Left ventricle myocardium inferior (tissue), 1 donor: ENCODE results near the gene RAX2. TPM values are rescaled to one million over a fixed set of nuclear protein-coding genes. Genes with fewer than 3 reads are reported as not detected.

Experiments used
- DNase-seq: peaks from one replicate; pipeline ENCODE4 v3.0.0-alpha.2; 2020
- H3K27ac ChIP-seq: fragments of 200-600 bp; replicated peaks from 2 replicates; pipeline ENCODE4 v1.8.0; 2021
- H3K27me3 ChIP-seq: fragments of 200-600 bp; 2 replicates; pipeline ENCODE4 v1.8.0; 2021; ENCODE audit warnings: low read depth
- H3K36me3 ChIP-seq: fragments of 200-600 bp; 2 replicates; pipeline ENCODE4 v1.8.0; 2021
- H3K4me1 ChIP-seq: fragments of 200-600 bp; 2 replicates; pipeline ENCODE4 v1.8.0; 2021
- H3K4me3 ChIP-seq: fragments of 200-600 bp; 2 replicates; pipeline ENCODE4 v1.8.0; 2021; ENCODE audit warnings: mild to moderate bottlenecking, moderate library complexity
- H3K9me3 ChIP-seq: fragments of 200-600 bp; replicated peaks from 2 replicates; pipeline ENCODE4 v1.8.0; 2021
- CTCF ChIP-seq: fragments of 200-600 bp; IDR thresholded peaks from 2 replicates; pipeline ENCODE4 v1.8.0; 2021; ENCODE audit warnings: antibody characterized with exemption, mild to moderate bottlenecking, borderline replicate concordance
- intact Hi-C: fragments of 100-400 bp; cut with micrococcal nuclease; formaldehyde crosslinking; loops from one replicate; pipeline ENCODE4 v1.11.0; 2022
- total RNA-seq: library from RNA; stranded (reverse); fragmentation: NEBNext Ultra II Directional; extraction: Animal tissue kit (Norgen Biotek cat#: 25700); gene quantifications from one replicate; pipeline ENCODE4 v1.2.1, GENCODE V29; 2021
- donor health status: DM: no; HTN: yes; CAD: no; lungs with severe emphysema.

Gene RAX2
- total RNA-seq, 1 donor from 2014 or later, result not detected

GRCh38 chr19:3740431-3740830 is 31.6 kb downstream of the RAX2 start:
- TF ChIP-seq CTCF, result no peak
- H3K9me3 ChIP-seq, result no peaks in the 10 kb centered on the region
- intact Hi-C loops, result no loop called here
- no peaks in the 10 kb centered on the region for H3K36me3 ChIP-seq
- no peaks in the 10 kb centered on the region for H3K4me1 ChIP-seq
- no peak overlapping the region for H3K27ac ChIP-seq
- H3K4me3 ChIP-seq, result no peak overlapping the region
- DNase-seq, result no peak
- peaks cover 20% of the 10 kb centered on the region for H3K27me3 ChIP-seq

GRCh38 chr19:3738477-3739220 is 33.4 kb downstream of the RAX2 start:
- H3K36me3 ChIP-seq, result no peaks in the 10 kb centered on the region
- TF ChIP-seq CTCF, result no peak
- peaks cover 37% of the 10 kb centered on the region for H3K27me3 ChIP-seq
- H3K4me3 ChIP-seq, result no peak overlapping the region
- no peaks in the 10 kb centered on the region for H3K9me3 ChIP-seq
- no peaks in the 10 kb centered on the region for H3K4me1 ChIP-seq
- no peak overlapping the region for H3K27ac ChIP-seq
- intact Hi-C loops, result no loop called here
- no peak for DNase-seq

GRCh38 chr19:3737487-3738205 is 34.4 kb downstream of the RAX2 start:
- intact Hi-C loops, result no loop called here
- TF ChIP-seq CTCF, result no peak
- no peaks in the 10 kb centered on the region for H3K9me3 ChIP-seq
- H3K27me3 ChIP-seq, result peaks cover 39% of the 10 kb centered on the region
- no peaks in the 10 kb centered on the region for H3K36me3 ChIP-seq
- no peak for DNase-seq
- H3K27ac ChIP-seq, result no peak overlapping the region
- H3K4me3 ChIP-seq, result no peak overlapping the region
- no peaks in the 10 kb centered on the region for H3K4me1 ChIP-seq

- Histone ChIP-seq H3K4me1 (no peaks in the 10 kb centered on the region), H3K4me3 (no peak overlapping the region), H3K27me3 (peaks cover 39% of the 10 kb centered on the region), H3K36me3 (no peaks in the 10 kb centered on the region), H3K9me3 (no peaks in the 10 kb centered on the region), H3K27ac (no peak overlapping the region)
- intact Hi-C loops, result no loop called here
- DNase-seq, result no peak
- TF ChIP-seq CTCF, result no peak
These were observed 35.8 kb downstream of the RAX2 start for GRCh38 chr19:3736106-3736724.

DNA sequence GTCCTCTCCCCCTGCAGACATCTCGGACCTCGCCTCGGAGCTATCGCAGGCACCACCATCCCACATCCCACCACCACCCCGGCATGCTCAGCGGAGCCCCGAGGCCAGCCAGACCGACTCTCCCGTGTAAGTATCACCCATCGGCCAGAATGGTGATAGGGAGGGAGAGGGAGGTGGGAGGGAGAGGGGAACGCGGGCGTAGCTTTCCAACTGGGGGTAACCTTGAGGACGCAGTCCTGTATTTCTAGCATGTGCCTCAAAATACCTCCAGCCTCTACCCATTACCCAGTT is 37.8 kb downstream of the RAX2 start:
- DNase-seq, result no peak
- no peaks in the 10 kb centered on the region for H3K36me3 ChIP-seq
- H3K9me3 ChIP-seq, result peaks cover 1% of the 10 kb centered on the region
- TF ChIP-seq CTCF, result no peak
- no peak overlapping the region for H3K27ac ChIP-seq
- H3K27me3 ChIP-seq, result peaks cover 39% of the 10 kb centered on the region
- no peak overlapping the region for H3K4me3 ChIP-seq
- no peaks in the 10 kb centered on the region for H3K4me1 ChIP-seq
- intact Hi-C loops, result no loop called here
